B cell (primary cell): ENCODE data around the gene TMPRSS15. TPM values are rescaled to one million over a fixed set of nuclear protein-coding genes. Genes with fewer than 3 reads are reported as not detected.
"Not testable (repeated sequence)": the region's sequence is repeated elsewhere in the genome, so short reads cannot be mapped to it uniquely, and the experiment has no call there.

Experiments
- ATAC-seq: fragments of 200-7000 bp; cut with Tn5 transposase; one replicate; pipeline ENCODE4 v1.10.0; 2021; ENCODE audit warnings: low read depth, mild to moderate bottlenecking, moderate number of reproducible peaks, moderate library complexity
- CTCF ChIA-PET: fragments of 350-600 bp; sonication (Branson Sonifier 250); formaldehyde crosslinking; loops from one replicate; lab custom pipeline; 2021; ENCODE audit warnings: antibody characterized with exemption, inconsistent platforms; lab: Charles Lee
- POLR2A ChIA-PET: fragments of 350-600 bp; sonication (Branson Sonifier 250); formaldehyde crosslinking; loops from one replicate; lab custom pipeline; 2021; ENCODE audit warnings: antibody characterized with exemption; lab: Charles Lee
- DNase-seq: peaks from one replicate; pipeline ENCODE4 v3.0.0; 2013
- H2AFZ ChIP-seq: 2 replicates; pipeline ENCODE4 v1.6.1; 2012; ENCODE audit warnings: mild to moderate bottlenecking, low read depth, low read length; ENCODE audit not compliant: insufficient read depth, poor library complexity, severe bottlenecking
- H3K27ac ChIP-seq, 2 donors: 1 replicate in 1 of 2; 2 replicates in 1 of 2; pipeline ENCODE4 v1.5.1; 2012 to 2013; ENCODE audit warnings: low read length in 2 of 2, mild to moderate bottlenecking in 2 of 2, moderate library complexity in 1 of 2
- H3K27me3 ChIP-seq, 4 experiments: fragments of 200-600 bp in 1 of 4; sonication (generic) in 1 of 4; replicated peaks in 1 of 4; 1 replicate in 2 of 4; 2 replicates in 2 of 4; pipeline versions ENCODE4 v1.6.1 to v1.7.0; 2013 to 2016; ENCODE audit warnings: low read length in 3 of 4, mild to moderate bottlenecking in 2 of 4, mixed read lengths in 1 of 4, moderate library complexity in 1 of 4; ENCODE audit not compliant: insufficient read depth in 4 of 4, control insufficient read depth in 3 of 4; ENCODE audit errors: control extremely low read depth in 1 of 4
- H3K36me3 ChIP-seq, 2 experiments: replicated peaks in 1 of 2; 1 replicate in 1 of 2; 2 replicates in 1 of 2; pipeline versions ENCODE4 v1.6.1 to v1.7.1; 2013; ENCODE audit warnings: low read length in 1 of 2; ENCODE audit not compliant: insufficient read depth in 2 of 2, control insufficient read depth in 1 of 2; ENCODE audit errors: control extremely low read depth in 1 of 2, extremely low read depth in 1 of 2
- H3K4me1 ChIP-seq, 2 donors: fragments of 200-600 bp in 1 of 2; sonication (generic) in 1 of 2; 1 replicate in 1 of 2; 2 replicates in 1 of 2; pipeline versions ENCODE4 v1.5.1 to v1.6.1; 2013 to 2017; ENCODE audit warnings: low read length in 2 of 2; ENCODE audit not compliant: control insufficient read depth in 2 of 2, insufficient read depth in 2 of 2
- H3K4me2 ChIP-seq: replicated peaks from 2 replicates; pipeline ENCODE3; 2012; ENCODE audit warnings: mild to moderate bottlenecking, low read depth, low read length; ENCODE audit not compliant: poor library complexity, severe bottlenecking
- H3K4me3 ChIP-seq, 5 experiments: fragments of 200-600 bp in 1 of 5; sonication (generic) in 1 of 5; 1 replicate in 3 of 5; 2 replicates in 2 of 5; pipeline versions ENCODE4 v1.5.1 to v1.7.0; 2011 to 2016; ENCODE audit warnings: low read length in 4 of 5, mild to moderate bottlenecking in 4 of 5, low read depth in 2 of 5, control low read depth in 1 of 5, moderate library complexity in 1 of 5; ENCODE audit not compliant: insufficient read depth in 1 of 5; ENCODE audit errors: control extremely low read depth in 1 of 5, extremely low read depth in 1 of 5
- H3K79me2 ChIP-seq: fragments of 200-600 bp; sonication (generic); one replicate; pipeline ENCODE4 v1.6.0; 2016; ENCODE audit warnings: low read length; ENCODE audit not compliant: control insufficient read depth, insufficient read depth
- H3K9ac ChIP-seq: fragments of 200-600 bp; sonication (generic); 2 replicates; pipeline ENCODE4 v1.6.1; 2017; ENCODE audit warnings: mild to moderate bottlenecking, low read length, moderate library complexity
- H3K9me3 ChIP-seq, 3 donors: one replicate each; pipeline versions ENCODE4 v1.6.1 to v1.7.1; 2013; ENCODE audit warnings: low read length in 2 of 3; ENCODE audit not compliant: control insufficient read depth in 2 of 3, insufficient read depth in 1 of 3; ENCODE audit errors: control extremely low read depth in 1 of 3
- H4K20me1 ChIP-seq: 2 replicates; pipeline ENCODE4 v1.6.0; 2012; ENCODE audit warnings: mild to moderate bottlenecking, low read length; ENCODE audit not compliant: insufficient read depth, control insufficient read depth, poor library complexity, severe bottlenecking
- H3K27ac Mint-ChIP-seq: one replicate; pipeline ENCODE4 v1.8.0; 2021; ENCODE audit warnings: mixed read lengths
- H3K27me3 Mint-ChIP-seq: one replicate; pipeline ENCODE4 v1.8.0; 2021; ENCODE audit warnings: mixed read lengths
- H3K4me1 Mint-ChIP-seq: one replicate; pipeline ENCODE4 v1.8.0; 2021; ENCODE audit warnings: mixed read lengths
- H3K4me3 Mint-ChIP-seq: one replicate; pipeline ENCODE4 v1.8.0; 2021; ENCODE audit warnings: mixed read lengths
- H3K9me3 Mint-ChIP-seq: one replicate; pipeline ENCODE4 v1.8.0; 2022; ENCODE audit warnings: mixed read lengths; ENCODE audit not compliant: insufficient read depth
- CTCF ChIP-seq: fragments of 200-600 bp; IDR thresholded peaks from one replicate; pipeline ENCODE4 v1.8.0; 2022; ENCODE audit warnings: antibody characterized with exemption, mild to moderate bottlenecking
- EZH2 ChIP-seq: IDR thresholded peaks from 2 replicates; pipeline ENCODE4 v1.6.1; 2012; ENCODE audit warnings: borderline replicate concordance, low read depth, mild to moderate bottlenecking, moderate library complexity, low read length; ENCODE audit not compliant: insufficient read depth, poor library complexity, severe bottlenecking
- WGBS: methylation state at CpG from one replicate; pipeline ENCODE4 v1.1.5; 2013; ENCODE audit warnings: missing lambda C conversion rate; ENCODE audit not compliant: insufficient coverage; 5-methylcytosine and 5-hydroxymethylcytosine counted together
- intact Hi-C: fragments of 100-400 bp; cut with micrococcal nuclease; formaldehyde crosslinking; loops from one replicate; pipeline ENCODE4 v1.10.0; 2022
- polyA plus RNA-seq: library from polyadenylated mRNA; depleted of rRNA; stranded (reverse); fragments of >200 nt; gene quantifications from 2 replicates; pipeline ENCODE4 v1.2.3, GENCODE V29; 2012
- total RNA-seq, 2 donors: library from RNA; stranded (reverse); fragments of 120-200 nt in 1 of 2; gene quantifications; 1 replicate in 1 of 2; 2 replicates in 1 of 2; pipeline versions ENCODE4 v1.2.3 to v1.2.4, GENCODE V29; 2013 to 2022

The TMPRSS15 gene
- total and polyA plus RNA-seq, 2 donors (not counting 1 experiment from before 2014, with no cell fraction given) = 0.04 TPM; not detected in 1

DNA sequence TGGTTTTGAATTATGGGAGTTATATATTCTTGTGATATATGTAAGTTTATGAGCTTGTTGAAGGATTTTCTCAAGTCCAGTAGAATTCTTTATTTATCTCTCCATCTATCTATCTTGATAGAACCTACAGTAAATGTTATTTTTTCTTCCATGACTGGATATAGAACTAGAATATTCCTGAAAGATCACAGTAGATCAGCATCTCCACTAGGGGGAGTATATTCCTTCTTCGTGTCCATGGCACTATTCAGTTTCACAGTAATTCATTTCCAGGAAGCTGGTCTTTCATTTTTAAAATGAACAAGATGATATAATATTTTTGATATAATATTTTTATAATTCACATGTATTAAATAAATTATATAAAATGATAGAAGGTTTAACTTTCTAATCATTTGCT lies 18.8 kb downstream of the TMPRSS15 start:
- Histone ChIP-seq H3K4me1 (peaks cover 0 to 3% of the 10 kb centered on the region in 2 donors), H4K20me1 (no peaks in the 10 kb centered on the region), H3K27me3 (no peaks in the 10 kb centered on the region), H3K36me3 (no peaks in the 10 kb centered on the region), H3K4me3 (no peak overlapping the region), H3K79me2 (no peaks in the 10 kb centered on the region), H2AFZ (no peak overlapping the region), H3K9ac (no peak overlapping the region), H3K27ac (no peak overlapping the region), H3K4me2 (no peak overlapping the region), H3K9me3 (peaks cover 0 to 3% (median 0%) of the 10 kb centered on the region in 3 donors)
- Mint-ChIP-seq H3K4me3 (no peak overlapping the region), H3K27me3 (no peaks in the 10 kb centered on the region), H3K9me3 (no peaks in the 10 kb centered on the region), H3K27ac (no peak overlapping the region), H3K4me1 (peaks cover 18% of the 10 kb centered on the region)
- no peak for ATAC-seq
- TF ChIP-seq CTCF (peak; percentile 59), EZH2 (no peak)
- DNase-seq = peak; percentile 27
- WGBS = no CpG with 5 or more reads among the region's 1 CpG
- ChIA-PET POLR2A (no interaction called here), CTCF (interaction anchor here (0.6 to 0.9 kb wide), 2 partner anchors 13 to 14 kb away, joined by 3 to 5 read pairs; no protein-coding TSS in a partner anchor)
- intact Hi-C loops = no loop called here

DNA sequence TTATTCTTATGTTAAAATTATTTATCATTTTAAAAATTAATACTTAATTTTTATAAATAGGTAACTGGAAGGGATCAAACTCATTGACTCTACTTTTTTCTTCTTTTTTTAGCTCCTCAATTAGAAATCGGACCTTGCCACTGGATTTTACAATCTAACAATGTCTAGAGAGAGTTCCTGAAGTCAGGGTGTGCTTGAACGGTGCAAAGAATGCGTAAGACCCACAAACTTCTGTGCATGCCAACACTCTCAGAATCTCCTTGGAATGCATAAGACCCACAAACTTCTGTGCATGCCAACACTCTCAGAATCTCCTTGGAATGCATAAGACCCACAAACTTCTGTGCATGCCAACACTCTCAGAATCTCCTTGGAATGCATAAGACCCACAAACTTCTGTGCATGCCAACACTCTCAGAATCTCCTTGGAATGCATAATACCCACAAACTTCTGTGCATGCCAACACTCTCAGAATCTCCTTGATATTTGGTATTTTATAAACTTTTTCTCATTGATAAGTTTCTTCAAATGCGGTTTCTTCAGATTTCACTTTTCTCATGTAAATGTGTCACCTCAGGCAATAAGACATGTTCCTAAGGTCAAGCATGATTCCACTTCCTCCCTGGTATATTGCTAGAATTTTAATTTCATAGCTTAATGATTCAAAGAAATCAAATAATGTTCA lies 20.5 kb downstream of the TMPRSS15 start:
- H3K4me1 Mint-ChIP-seq = peaks cover 12% of the 10 kb centered on the region
- H3K27me3 Mint-ChIP-seq, H3K27me3 ChIP-seq, H3K9me3 Mint-ChIP-seq, H3K27ac Mint-ChIP-seq, H3K9me3 ChIP-seq, H3K4me3 ChIP-seq, H3K79me2 ChIP-seq, H4K20me1 ChIP-seq, DNase-seq, H3K27ac ChIP-seq, H3K36me3 ChIP-seq, H2AFZ ChIP-seq, H3K4me1 ChIP-seq, H3K9ac ChIP-seq, H3K4me2 ChIP-seq, H3K4me3 Mint-ChIP-seq, POLR2A ChIA-PET, intact Hi-C loops, ATAC-seq, CTCF ChIA-PET: not testable (repeated sequence)
- no CpG with 5 or more reads among the region's 4 CpGs for WGBS
